Astrocyte (in vitro differentiated cells and primary cell): ENCODE measurements around the gene EPB41L4B. TPM values are rescaled to one million over a fixed set of nuclear protein-coding genes. Genes with fewer than 3 reads are reported as not detected.

Experiments
- DNase-seq: peaks from one replicate; pipeline ENCODE4 v3.0.0-alpha.2; 2010; ENCODE audit warnings: low read depth
- FAIRE-seq: peaks from 2 replicates; lab custom pipeline; 2011; peaks lifted over from hg19 to GRCh38; lab: Jason Lieb, UNC
- H2AFZ ChIP-seq: 2 replicates; pipeline ENCODE4 v1.6.0; 2012; ENCODE audit warnings: low read depth, low read length, inconsistent platforms
- H3K27ac ChIP-seq: 2 replicates; pipeline ENCODE4 v1.5.1; 2011; ENCODE audit warnings: low read depth, low read length, inconsistent platforms
- H3K27me3 ChIP-seq: 2 replicates; pipeline ENCODE4 v1.6.0; 2011; ENCODE audit warnings: low read length, inconsistent platforms; ENCODE audit not compliant: insufficient read depth
- H3K36me3 ChIP-seq: 2 replicates; pipeline ENCODE4 v1.5.1; 2011; ENCODE audit warnings: low read length, inconsistent platforms; ENCODE audit not compliant: insufficient read depth
- H3K4me1 ChIP-seq: 2 replicates; pipeline ENCODE4 v1.5.1; 2011; ENCODE audit warnings: low read length, inconsistent platforms; ENCODE audit not compliant: insufficient read depth
- H3K4me2 ChIP-seq: 2 replicates; pipeline ENCODE4 v1.6.0; 2012; ENCODE audit warnings: low read length, inconsistent platforms
- H3K4me3 ChIP-seq: 2 replicates; pipeline ENCODE4 v1.5.1; 2011; ENCODE audit warnings: low read depth, mild to moderate bottlenecking, low read length, inconsistent platforms; ENCODE audit not compliant: insufficient read depth
- H3K79me2 ChIP-seq: 2 replicates; pipeline ENCODE4 v1.6.0; 2012; ENCODE audit warnings: mild to moderate bottlenecking, low read length, inconsistent platforms; ENCODE audit not compliant: insufficient read depth
- H3K9ac ChIP-seq: 2 replicates; pipeline ENCODE4 v1.6.0; 2012; ENCODE audit warnings: mild to moderate bottlenecking, low read length, inconsistent platforms
- H3K9me3 ChIP-seq: 2 replicates; pipeline ENCODE4 v1.5.1; 2012; ENCODE audit warnings: low read depth, mild to moderate bottlenecking, low read length, inconsistent platforms; ENCODE audit not compliant: insufficient read depth
- H4K20me1 ChIP-seq: 2 replicates; pipeline ENCODE4 v1.6.0; 2012; ENCODE audit warnings: low read length, inconsistent platforms; ENCODE audit not compliant: insufficient read depth
- H3K27ac Mint-ChIP-seq: one replicate; pipeline ENCODE4 v1.8.0; 2021; ENCODE audit warnings: mild to moderate bottlenecking, mixed read lengths; ENCODE audit not compliant: unreplicated experiment
- H3K27me3 Mint-ChIP-seq: one replicate; pipeline ENCODE4 v1.8.0; 2021; ENCODE audit warnings: low read depth, mixed read lengths; ENCODE audit not compliant: unreplicated experiment
- H3K36me3 Mint-ChIP-seq: one replicate; pipeline ENCODE4 v1.8.0; 2021; ENCODE audit warnings: low read depth, mixed read lengths; ENCODE audit not compliant: unreplicated experiment
- H3K4me1 Mint-ChIP-seq: one replicate; pipeline ENCODE4 v1.8.0; 2021; ENCODE audit warnings: low read depth, mixed read lengths; ENCODE audit not compliant: unreplicated experiment
- H3K4me3 Mint-ChIP-seq: one replicate; pipeline ENCODE4 v1.8.0; 2021; ENCODE audit warnings: mild to moderate bottlenecking, moderate library complexity, mixed read lengths; ENCODE audit not compliant: unreplicated experiment
- H3K9me3 Mint-ChIP-seq: one replicate; pipeline ENCODE4 v1.8.0; 2021; ENCODE audit warnings: mild to moderate bottlenecking, mixed read lengths; ENCODE audit not compliant: unreplicated experiment
- EZH2 ChIP-seq: IDR thresholded peaks from 2 replicates; pipeline ENCODE4 v1.6.1; 2012; ENCODE audit warnings: mild to moderate bottlenecking, low read length, inconsistent platforms; ENCODE audit not compliant: insufficient read depth
- total RNA-seq: library from RNA; stranded (reverse); gene quantifications from 2 replicates; pipeline ENCODE4 v1.2.1, GENCODE V29; 2021
- TF ChIP-seq, protein P1 (sequence below): IDR thresholded peaks from 2 replicates; pipeline ENCODE4 v1.5.1; 2011; ENCODE audit warnings: low read depth, mild to moderate bottlenecking, inconsistent platforms, low read length, moderate library complexity; ENCODE audit not compliant: insufficient read depth

EPB41L4B gene
- total RNA-seq, 1 donor from 2014 or later = 2.0 TPM

DNA sequence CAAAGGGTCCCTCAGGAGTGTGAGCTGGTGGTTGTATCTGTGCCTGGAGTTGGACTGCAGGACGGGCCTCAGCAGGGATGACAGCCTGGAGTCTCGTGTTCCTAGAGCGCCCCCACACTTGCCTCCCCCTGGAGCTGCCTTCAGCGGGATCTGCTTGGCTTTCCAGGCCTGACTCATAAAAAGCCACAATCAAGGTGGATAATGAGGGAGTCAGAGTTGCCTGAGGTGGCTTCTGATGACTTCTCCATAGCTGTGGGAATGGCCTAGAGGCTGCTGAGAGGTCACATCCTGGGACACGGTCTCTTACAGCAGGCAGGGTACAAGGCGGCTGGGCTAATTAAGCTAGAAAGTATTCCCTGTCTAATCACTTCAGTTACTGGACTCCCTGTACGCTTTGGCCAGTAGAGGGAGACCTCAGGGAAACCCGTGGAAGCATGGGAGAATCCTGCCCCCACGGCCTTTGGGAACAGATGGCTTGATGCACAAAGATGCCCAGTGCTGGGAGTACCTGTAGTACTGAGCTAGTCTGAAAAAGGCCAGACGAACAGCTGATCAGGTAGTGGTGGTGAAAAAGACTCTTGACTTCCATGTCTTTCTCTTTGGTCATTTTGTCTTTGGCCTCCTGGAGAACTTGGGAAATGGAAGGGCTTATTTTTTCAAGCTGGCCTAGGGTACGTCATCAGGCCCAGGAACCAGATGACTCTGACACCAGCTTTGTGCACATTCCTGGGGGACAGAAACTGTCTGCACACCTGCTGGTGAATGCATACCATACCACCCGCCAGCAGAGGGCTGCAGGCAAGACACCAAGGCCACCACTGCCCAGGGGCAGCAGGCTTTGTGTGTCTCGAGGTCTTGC lies 137.7 kb downstream of the EPB41L4B start:
- H3K36me3 Mint-ChIP-seq = peaks cover 2% of the 10 kb centered on the region
- no peaks in the 10 kb centered on the region for H3K4me1 Mint-ChIP-seq
- Histone ChIP-seq H3K27me3 (peaks cover 12% of the 10 kb centered on the region), H3K4me1 (peaks cover 5% of the 10 kb centered on the region), H3K4me2 (no peak overlapping the region), H3K27ac (no peak overlapping the region), H3K36me3 (no peaks in the 10 kb centered on the region), H4K20me1 (no peaks in the 10 kb centered on the region), H3K9ac (no peak overlapping the region), H3K4me3 (no peak overlapping the region), H3K79me2 (no peaks in the 10 kb centered on the region), H2AFZ (no peak overlapping the region), H3K9me3 (no peaks in the 10 kb centered on the region)
- FAIRE-seq (no peak), DNase-seq (peak; percentile 15)
- H3K9me3 Mint-ChIP-seq = no peaks in the 10 kb centered on the region
- H3K27ac Mint-ChIP-seq = no peak overlapping the region
- TF ChIP-seq EZH2 = no peak
- TF ChIP-seq, protein P1, sequence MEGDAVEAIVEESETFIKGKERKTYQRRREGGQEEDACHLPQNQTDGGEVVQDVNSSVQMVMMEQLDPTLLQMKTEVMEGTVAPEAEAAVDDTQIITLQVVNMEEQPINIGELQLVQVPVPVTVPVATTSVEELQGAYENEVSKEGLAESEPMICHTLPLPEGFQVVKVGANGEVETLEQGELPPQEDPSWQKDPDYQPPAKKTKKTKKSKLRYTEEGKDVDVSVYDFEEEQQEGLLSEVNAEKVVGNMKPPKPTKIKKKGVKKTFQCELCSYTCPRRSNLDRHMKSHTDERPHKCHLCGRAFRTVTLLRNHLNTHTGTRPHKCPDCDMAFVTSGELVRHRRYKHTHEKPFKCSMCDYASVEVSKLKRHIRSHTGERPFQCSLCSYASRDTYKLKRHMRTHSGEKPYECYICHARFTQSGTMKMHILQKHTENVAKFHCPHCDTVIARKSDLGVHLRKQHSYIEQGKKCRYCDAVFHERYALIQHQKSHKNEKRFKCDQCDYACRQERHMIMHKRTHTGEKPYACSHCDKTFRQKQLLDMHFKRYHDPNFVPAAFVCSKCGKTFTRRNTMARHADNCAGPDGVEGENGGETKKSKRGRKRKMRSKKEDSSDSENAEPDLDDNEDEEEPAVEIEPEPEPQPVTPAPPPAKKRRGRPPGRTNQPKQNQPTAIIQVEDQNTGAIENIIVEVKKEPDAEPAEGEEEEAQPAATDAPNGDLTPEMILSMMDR = peak; percentile 35
- H3K27me3 Mint-ChIP-seq = peaks cover 36% of the 10 kb centered on the region
- no peak overlapping the region for H3K4me3 Mint-ChIP-seq

DNA sequence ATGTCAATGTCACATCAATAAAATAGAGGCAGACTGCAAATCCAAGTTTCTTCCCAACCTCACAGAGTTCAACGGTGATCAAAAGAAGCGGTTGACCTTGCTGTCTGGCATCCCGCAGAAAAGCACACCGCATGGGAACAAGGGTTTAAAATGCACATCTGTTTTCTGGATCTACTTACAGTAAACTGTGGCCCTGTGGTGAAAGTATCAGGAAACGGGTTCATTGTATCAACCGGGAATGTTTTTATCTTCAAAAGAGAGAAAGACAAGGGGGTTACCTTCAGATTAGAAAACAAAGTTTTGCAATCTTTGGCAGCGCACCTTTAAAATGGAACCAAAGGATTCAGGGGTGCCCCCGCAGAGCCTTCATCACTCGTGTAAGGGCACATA lies 138.3 kb downstream of the EPB41L4B start:
- Mint-ChIP-seq H3K4me3 (no peak overlapping the region), H3K4me1 (no peaks in the 10 kb centered on the region), H3K27me3 (peaks cover 34% of the 10 kb centered on the region), H3K27ac (no peak overlapping the region), H3K9me3 (no peaks in the 10 kb centered on the region), H3K36me3 (peaks cover 2% of the 10 kb centered on the region)
- Histone ChIP-seq H3K79me2 (no peaks in the 10 kb centered on the region), H3K27ac (no peak overlapping the region), H4K20me1 (no peaks in the 10 kb centered on the region), H3K9me3 (no peaks in the 10 kb centered on the region), H3K4me1 (peaks cover 5% of the 10 kb centered on the region), H3K4me3 (no peak overlapping the region), H3K36me3 (no peaks in the 10 kb centered on the region), H3K4me2 (no peak overlapping the region), H2AFZ (no peak overlapping the region), H3K9ac (no peak overlapping the region), H3K27me3 (peaks cover 12% of the 10 kb centered on the region)
- FAIRE-seq (no peak), DNase-seq (no peak)
- TF ChIP-seq, protein P1 = no peak
- no peak for TF ChIP-seq EZH2

DNA sequence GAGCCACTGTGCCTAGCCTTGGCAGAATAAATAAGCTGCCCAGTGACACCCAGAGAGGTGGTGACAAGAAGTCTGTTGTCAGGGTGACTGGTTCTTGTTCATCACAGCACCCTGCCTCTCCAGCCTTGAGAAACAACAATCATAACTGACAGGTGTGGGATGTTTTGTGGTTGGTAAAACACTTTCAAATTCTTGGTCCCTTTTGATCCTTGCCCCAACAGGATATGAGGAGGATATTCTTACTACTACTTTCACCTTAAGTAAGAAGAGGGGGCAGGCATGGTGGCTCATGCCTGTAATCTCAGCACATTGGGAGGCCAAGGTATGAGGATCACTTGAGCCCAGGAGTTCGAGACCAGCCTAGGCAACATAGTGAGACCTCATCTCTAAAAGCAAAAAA lies 139.6 kb downstream of the EPB41L4B start:
- no peak for FAIRE-seq
- H3K27me3 Mint-ChIP-seq = peaks cover 29% of the 10 kb centered on the region
- no peak overlapping the region for H3K27ac ChIP-seq
- H3K4me2 ChIP-seq = no peak overlapping the region
- no peak overlapping the region for H3K4me3 ChIP-seq
- no peak overlapping the region for H3K4me3 Mint-ChIP-seq
- H3K9me3 Mint-ChIP-seq = no peaks in the 10 kb centered on the region
- H4K20me1 ChIP-seq = no peaks in the 10 kb centered on the region
- TF ChIP-seq, protein P1 = no peak
- no peak for TF ChIP-seq EZH2
- H3K27me3 ChIP-seq = peaks cover 12% of the 10 kb centered on the region
- no peaks in the 10 kb centered on the region for H3K79me2 ChIP-seq
- H3K9me3 ChIP-seq = no peaks in the 10 kb centered on the region
- no peak overlapping the region for H3K27ac Mint-ChIP-seq
- H3K4me1 Mint-ChIP-seq = no peaks in the 10 kb centered on the region
- DNase-seq = no peak
- H3K36me3 ChIP-seq = no peaks in the 10 kb centered on the region
- no peak overlapping the region for H2AFZ ChIP-seq
- peaks cover 5% of the 10 kb centered on the region for H3K4me1 ChIP-seq
- peaks cover 2% of the 10 kb centered on the region for H3K36me3 Mint-ChIP-seq
- H3K9ac ChIP-seq = no peak overlapping the region
